H9 (cell line): Measurements from ENCODE around the gene SULT2B1. TPM values are rescaled to one million over a fixed set of nuclear protein-coding genes. Genes with fewer than 3 reads are reported as not detected.

Experiments used
- DNase-seq: peaks from one replicate; pipeline ENCODE4 v3.0.0-alpha.2; 2017
- H2AFZ ChIP-seq: one replicate; pipeline ENCODE4 v1.6.1; 2013; ENCODE audit warnings: mild to moderate bottlenecking, low read length, control low read depth, moderate library complexity
- H2AK5ac ChIP-seq: 2 replicates; pipeline ENCODE4 v1.6.1; 2013; ENCODE audit warnings: low read length, control low read depth, mixed read lengths; ENCODE audit not compliant: insufficient read length
- H2BK120ac ChIP-seq: one replicate; pipeline ENCODE4 v1.6.1; 2013; ENCODE audit warnings: low read depth, mild to moderate bottlenecking, low read length, control low read depth, inconsistent platforms; ENCODE audit not compliant: poor library complexity, severe bottlenecking
- H2BK12ac ChIP-seq: 2 replicates; pipeline ENCODE4 v1.6.1; 2013; ENCODE audit warnings: low read length, control low read depth, mixed read lengths, low read depth; ENCODE audit not compliant: insufficient read length
- H2BK15ac ChIP-seq: 2 replicates; pipeline ENCODE4 v1.6.1; 2013; ENCODE audit warnings: low read depth, low read length, control low read depth
- H2BK20ac ChIP-seq: one replicate; pipeline ENCODE4 v1.6.1; 2013; ENCODE audit warnings: low read depth, mild to moderate bottlenecking, low read length, control low read depth, inconsistent platforms; ENCODE audit not compliant: poor library complexity, severe bottlenecking
- H2BK5ac ChIP-seq: 2 replicates; pipeline ENCODE4 v1.6.1; 2013; ENCODE audit warnings: low read length, control low read depth, mixed read lengths; ENCODE audit not compliant: insufficient read length
- H3K14ac ChIP-seq: 2 replicates; pipeline ENCODE4 v1.6.1; 2013; ENCODE audit warnings: low read length, control low read depth; ENCODE audit not compliant: insufficient read depth
- H3K18ac ChIP-seq: 2 replicates; pipeline ENCODE4 v1.6.1; 2013; ENCODE audit warnings: low read depth, mild to moderate bottlenecking, mixed read lengths, low read length, control low read depth; ENCODE audit not compliant: insufficient read length
- H3K23ac ChIP-seq: 2 replicates; pipeline ENCODE4 v1.6.1; 2013; ENCODE audit warnings: low read length, control low read depth, mixed read lengths, low read depth; ENCODE audit not compliant: insufficient read length
- H3K23me2 ChIP-seq: 2 replicates; pipeline ENCODE4 v1.6.1; 2013; ENCODE audit warnings: low read depth, mild to moderate bottlenecking, mixed read lengths, low read length, control low read depth; ENCODE audit not compliant: insufficient read length, poor library complexity, severe bottlenecking
- H3K27ac ChIP-seq: 2 replicates; pipeline ENCODE4 v1.5.1; 2013; ENCODE audit warnings: low read length, control low read depth, mixed read lengths, low read depth; ENCODE audit not compliant: insufficient read length
- H3K27me3 ChIP-seq: 2 replicates; pipeline ENCODE4 v1.6.1; 2013; ENCODE audit warnings: low read length, control low read depth, inconsistent platforms; ENCODE audit not compliant: insufficient read depth
- H3K4ac ChIP-seq: 2 replicates; pipeline ENCODE4 v1.6.1; 2013; ENCODE audit warnings: low read depth, mild to moderate bottlenecking, control low read depth, inconsistent platforms, low read length, moderate library complexity
- H3K4me1 ChIP-seq: 2 replicates; pipeline ENCODE4 v1.6.1; 2013; ENCODE audit warnings: low read length, control low read depth, inconsistent platforms; ENCODE audit not compliant: insufficient read depth
- H3K4me2 ChIP-seq: 2 replicates; pipeline ENCODE4 v1.6.1; 2013; ENCODE audit warnings: low read length, control low read depth, mixed read lengths; ENCODE audit not compliant: insufficient read length, insufficient read depth
- H3K56ac ChIP-seq: 2 replicates; pipeline ENCODE4 v1.6.1; 2013; ENCODE audit warnings: low read depth, mild to moderate bottlenecking, mixed read lengths, low read length, control low read depth; ENCODE audit not compliant: insufficient read length
- H3K79me1 ChIP-seq: 2 replicates; pipeline ENCODE4 v1.6.1; 2013; ENCODE audit warnings: low read depth, mild to moderate bottlenecking, moderate library complexity, low read length, control low read depth, inconsistent platforms; ENCODE audit not compliant: insufficient read depth, poor library complexity, severe bottlenecking
- H3K79me2 ChIP-seq: 2 replicates; pipeline ENCODE4 v1.6.1; 2013; ENCODE audit warnings: low read length, control low read depth, inconsistent platforms; ENCODE audit not compliant: insufficient read depth
- H3K9ac ChIP-seq: 2 replicates; pipeline ENCODE4 v1.6.1; 2013; ENCODE audit warnings: low read length, control low read depth, mixed read lengths; ENCODE audit not compliant: insufficient read length; ENCODE audit errors: extremely low read depth
- H3K9me3 ChIP-seq: one replicate; pipeline ENCODE4 v1.6.1; 2013; ENCODE audit warnings: low read depth, low read length, inconsistent platforms; ENCODE audit not compliant: control insufficient read depth
- H3T11ph ChIP-seq: one replicate; pipeline ENCODE4 v1.6.1; 2013; ENCODE audit warnings: mild to moderate bottlenecking, low read length, control low read depth, inconsistent platforms
- H4K20me1 ChIP-seq: one replicate; pipeline ENCODE4 v1.6.1; 2013; ENCODE audit not compliant: control insufficient read depth, insufficient read length, insufficient read depth
- H4K5ac ChIP-seq: 2 replicates; pipeline ENCODE4 v1.6.1; 2013; ENCODE audit warnings: low read depth, mild to moderate bottlenecking, mixed read lengths, low read length, control low read depth; ENCODE audit not compliant: insufficient read length
- H4K8ac ChIP-seq: replicated peaks from 2 replicates; pipeline ENCODE4 v1.6.1; 2013; ENCODE audit warnings: low read length, control low read depth, mixed read lengths, low read depth; ENCODE audit not compliant: insufficient read length
- H4K91ac ChIP-seq: 2 replicates; pipeline ENCODE4 v1.6.1; 2013; ENCODE audit warnings: low read depth, mild to moderate bottlenecking, moderate library complexity, mixed read lengths, low read length, control low read depth; ENCODE audit not compliant: insufficient read length
- H3K27ac Mint-ChIP-seq, 3 experiments: 2 replicates in 2 of 3; 3 replicates in 1 of 3; pipeline ENCODE4 v1.8.0; 2020 to 2021; ENCODE audit warnings: mixed read lengths in 3 of 3, mild to moderate bottlenecking in 1 of 3, moderate library complexity in 1 of 3
- H3K27me3 Mint-ChIP-seq: 2 replicates; pipeline ENCODE4 v1.8.0; 2021; ENCODE audit warnings: low read depth, mild to moderate bottlenecking, moderate library complexity, mixed read lengths
- H3K36me3 Mint-ChIP-seq, 3 experiments: 2 replicates in 2 of 3; 3 replicates in 1 of 3; pipeline ENCODE4 v1.8.0; 2020 to 2021; ENCODE audit warnings: low read depth in 3 of 3, mixed read lengths in 3 of 3; ENCODE audit not compliant: insufficient read depth in 1 of 3
- H3K4me1 Mint-ChIP-seq, 2 experiments: 2 replicates each; pipeline ENCODE4 v1.8.0; 2020; ENCODE audit warnings: mixed read lengths in 2 of 2
- H3K4me3 Mint-ChIP-seq, 2 experiments: 2 replicates in 1 of 2; 3 replicates in 1 of 2; pipeline ENCODE4 v1.8.0; 2020 to 2021; ENCODE audit warnings: mild to moderate bottlenecking in 2 of 2, mixed read lengths in 2 of 2, moderate library complexity in 1 of 2
- H3K9me3 Mint-ChIP-seq, 2 experiments: 2 replicates in 1 of 2; 3 replicates in 1 of 2; pipeline ENCODE4 v1.8.0; 2020; ENCODE audit warnings: mild to moderate bottlenecking in 2 of 2, mixed read lengths in 2 of 2, moderate library complexity in 1 of 2
- CTCF ChIP-seq: fragments of 200-600 bp; sonication (generic); conservative IDR thresholded peaks from 3 replicates; pipeline ENCODE4 v1.8.0; 2021; ENCODE audit warnings: antibody characterized with exemption, mild to moderate bottlenecking
- WGBS: extraction: QIAGEN DNeasy Blood & Tissue Kit; methylation state at CpG from one replicate; pipeline ENCODE4 v1.1.7; 2013; ENCODE audit warnings: missing lambda C conversion rate, low lambda C conversion rate, mixed read lengths; ENCODE audit not compliant: insufficient read length; ENCODE audit errors: extremely low coverage; 5-methylcytosine and 5-hydroxymethylcytosine counted together
- total RNA-seq: library from RNA; stranded (reverse); gene quantifications from 2 replicates; pipeline ENCODE4 v1.2.1, GENCODE V29; 2021

Gene SULT2B1
- total RNA-seq, 1 experiment from 2014 or later, result 1.7 TPM

- no peak overlapping the region for H2BK15ac ChIP-seq
- no peak overlapping the region for H4K91ac ChIP-seq
- H3K9me3 ChIP-seq, result no peaks in the 10 kb centered on the region
- no peak for DNase-seq
- WGBS, result no CpG with 5 or more reads among the region's 39 CpGs
- H3K23me2 ChIP-seq, result no peaks in the 10 kb centered on the region
- H3K27me3 ChIP-seq, result no peaks in the 10 kb centered on the region
- no peak overlapping the region; the same call in 1 of the 2 replicates for H3K4ac ChIP-seq
- H3K4me1 ChIP-seq, result no peaks in the 10 kb centered on the region
- H3K27me3 Mint-ChIP-seq, result peaks cover 3% of the 10 kb centered on the region
- H3K4me2 ChIP-seq, result no peak overlapping the region
- no peaks in the 10 kb centered on the region for H3K79me2 ChIP-seq
- no peak overlapping the region for H3K27ac ChIP-seq
- H4K20me1 ChIP-seq, result no peaks in the 10 kb centered on the region
- no peaks in the 10 kb centered on the region; a peak in 1 of 7 replicates for H3K36me3 Mint-ChIP-seq
- no peak for TF ChIP-seq CTCF
- no peaks in the 10 kb centered on the region for H3K4me1 Mint-ChIP-seq
- no peak overlapping the region for H2BK20ac ChIP-seq
- H3K14ac ChIP-seq, result no peak overlapping the region
- H2BK12ac ChIP-seq, result no peak overlapping the region
- H3K9me3 Mint-ChIP-seq, result no peaks in the 10 kb centered on the region
- H2AK5ac ChIP-seq, result no peak overlapping the region
- no peak overlapping the region for H4K5ac ChIP-seq
- H3K23ac ChIP-seq, result no peak overlapping the region
- H2BK120ac ChIP-seq, result no peak overlapping the region
- H3T11ph ChIP-seq, result no peak overlapping the region
- no peak overlapping the region for H3K18ac ChIP-seq
- H3K27ac Mint-ChIP-seq, result no peak overlapping the region
- no peak overlapping the region for H4K8ac ChIP-seq
- H3K79me1 ChIP-seq, result no peaks in the 10 kb centered on the region
- no peak overlapping the region for H2AFZ ChIP-seq
- H2BK5ac ChIP-seq, result no peak overlapping the region
- H3K4me3 Mint-ChIP-seq, result no peak overlapping the region
- no peak overlapping the region for H3K56ac ChIP-seq
- no peak overlapping the region for H3K9ac ChIP-seq
Observed at GRCh38 chr19:48596679-48597465, 44.9 kb downstream of the SULT2B1 start.
